HG02885 (cell line): ENCODE results near the gene FSD1.
"Not testable (repeated sequence)": the region's sequence is repeated elsewhere in the genome, so short reads cannot be mapped to it uniquely, and the experiment has no call there.

Experiments used
- ATAC-seq: cut with Tn5 transposase; IDR thresholded peaks from one replicate; pipeline ENCODE4 v1.9.1; 2021; ENCODE audit warnings: mild to moderate bottlenecking; ENCODE audit not compliant: unreplicated experiment, poor library complexity

Gene FSD1

GRCh38 chr19:4304538-4305256 is at the start of gene FSD1:
Gene FSD1, plus strand, starts transcription at chr19:4304598. Its CDS starts 149 bp downstream, at chr19:4304747.
- ATAC-seq: no peak

- ATAC-seq: no peak
Measured at GRCh38 chr19:4256563-4256962, 47.8 kb upstream of the FSD1 start.

GRCh38 chr19:4257025-4257424 is 47.4 kb upstream of the FSD1 start:
- no peak for ATAC-seq

GRCh38 chr19:4258181-4258580 is 46.2 kb upstream of the FSD1 start:
- no peak for ATAC-seq

GRCh38 chr19:4260613-4261191 is 43.7 kb upstream of the FSD1 start:
- no peak for ATAC-seq

- ATAC-seq: no peak
Measured at GRCh38 chr19:4264812-4265211, 39.6 kb upstream of the FSD1 start.

- ATAC-seq: no peak
Measured at GRCh38 chr19:4266253-4267000, 38.0 kb upstream of the FSD1 start.

- ATAC-seq: no peak
Measured at GRCh38 chr19:4267101-4267900, 37.1 kb upstream of the FSD1 start.

GRCh38 chr19:4267901-4268815 is 36.2 kb upstream of the FSD1 start:
- ATAC-seq: no peak

- ATAC-seq: no peak
Measured at GRCh38 chr19:4268816-4269430, 35.5 kb upstream of the FSD1 start.

- no peak for ATAC-seq
Measured at GRCh38 chr19:4272894-4273293, 31.5 kb upstream of the FSD1 start.

GRCh38 chr19:4274321-4274686 is 30.1 kb upstream of the FSD1 start:
- ATAC-seq: not testable (repeated sequence)

- ATAC-seq: no peak
Measured at GRCh38 chr19:4277191-4277696, 27.2 kb upstream of the FSD1 start.

- ATAC-seq: no peak
Measured at GRCh38 chr19:4278010-4278409, 26.4 kb upstream of the FSD1 start.

- ATAC-seq: no peak
Measured at GRCh38 chr19:4278419-4279266, 25.8 kb upstream of the FSD1 start, which contains the start of gene SHD. Gene SHD, plus strand, starts transcription at chr19:4279266. Its CDS starts 798 bp downstream, at chr19:4280064.

GRCh38 chr19:4279267-4279529 is 25.2 kb upstream of the FSD1 start:
- no peak for ATAC-seq

GRCh38 chr19:4279530-4280422 is 24.6 kb upstream of the FSD1 start:
- no peak for ATAC-seq
